Keratinocyte (primary cell): Measurements from ENCODE around the gene MDGA2.

Experiments used
- CTCF ChIP-seq, 3 experiments: IDR thresholded peaks in 1 of 3; conservative IDR thresholded peaks in 1 of 3; optimal IDR thresholded peaks in 1 of 3; 2 replicates in 2 of 3; 3 replicates in 1 of 3; pipeline versions ENCODE3 to v1.5.1; 2011; ENCODE audit warnings: low read length in 3 of 3, mild to moderate bottlenecking in 3 of 3, moderate library complexity in 2 of 3, control low read depth in 1 of 3, inconsistent platforms in 1 of 3; ENCODE audit not compliant: insufficient read depth in 2 of 3; ENCODE audit errors: extremely low read depth in 1 of 3
- EZH2 ChIP-seq: IDR thresholded peaks from one replicate; pipeline ENCODE4 v1.6.1; 2012; ENCODE audit warnings: inconsistent platforms, mild to moderate bottlenecking, low read length, moderate library complexity

GRCh38 chr14:47102472-47102871 is 572.9 kb downstream of the MDGA2 start:
- TF ChIP-seq CTCF (optimal IDR thresholded peaks at IDR 0.05 in 1 of 3, IDR thresholded peaks at IDR 0.05 in 1 of 3, conservative IDR thresholded peaks at IDR 0.05 in 1 of 3; ENCODE audit: extremely low read depth in 1 of 3, insufficient read depth in 2 of 3, low read length in 3 of 3) (no peak), EZH2 (no peak)
